HUES64 (cell line): Measurements from ENCODE around the gene RIMS3.
"Not testable (repeated sequence)": the region's sequence is repeated elsewhere in the genome, so short reads cannot be mapped to it uniquely, and the experiment has no call there.

Experiments used
- H3K27ac ChIP-seq: 2 replicates; pipeline ENCODE4 v1.7.0; 2013; ENCODE audit warnings: low read depth, low read length, inconsistent platforms
- H3K27me3 ChIP-seq: 2 replicates; pipeline ENCODE4 v1.6.1; 2013; ENCODE audit warnings: mild to moderate bottlenecking, low read length; ENCODE audit not compliant: insufficient read depth
- H3K36me3 ChIP-seq: 2 replicates; pipeline ENCODE4 v1.6.1; 2013; ENCODE audit warnings: mild to moderate bottlenecking, low read length; ENCODE audit not compliant: insufficient read depth
- H3K4me1 ChIP-seq: 2 replicates; pipeline ENCODE4 v1.6.1; 2013; ENCODE audit warnings: mild to moderate bottlenecking, low read length, moderate library complexity; ENCODE audit not compliant: insufficient read depth
- H3K4me3 ChIP-seq: 2 replicates; pipeline ENCODE4 v1.5.1; 2013; ENCODE audit warnings: mild to moderate bottlenecking, low read length, moderate library complexity
- H3K9ac ChIP-seq: 2 replicates; pipeline ENCODE4 v1.6.1; 2013; ENCODE audit warnings: mild to moderate bottlenecking, low read depth, low read length
- H3K9me3 ChIP-seq: 2 replicates; pipeline ENCODE4 v1.6.1; 2013; ENCODE audit warnings: low read depth, low read length; ENCODE audit not compliant: insufficient read depth
- WGBS: fragments of 150-250, 120-280 bp; methylation state at CpG from one replicate; pipeline ENCODE4 v1.1.7; 2013; ENCODE audit warnings: missing lambda C conversion rate; 5-methylcytosine and 5-hydroxymethylcytosine counted together

The RIMS3 gene

GRCh38 chr1:40582116-40582515 is 83.4 kb downstream of the RIMS3 start:
- Histone ChIP-seq H3K4me1 (no peaks in the 10 kb centered on the region), H3K4me3 (no peak overlapping the region), H3K9me3 (no peaks in the 10 kb centered on the region), H3K27ac (no peak overlapping the region), H3K36me3 (no peaks in the 10 kb centered on the region), H3K9ac (no peak overlapping the region), H3K27me3 (no peaks in the 10 kb centered on the region)
- WGBS, result 91% methylated on average over 2 of the region's 2 CpGs

GRCh38 chr1:40575336-40575735 is 90.1 kb downstream of the RIMS3 start:
- Histone ChIP-seq H3K4me1 (no peaks in the 10 kb centered on the region), H3K4me3 (no peak overlapping the region), H3K36me3 (no peaks in the 10 kb centered on the region), H3K9ac (no peak overlapping the region), H3K27ac (no peak overlapping the region), H3K27me3 (no peaks in the 10 kb centered on the region), H3K9me3 (no peaks in the 10 kb centered on the region)

GRCh38 chr1:40574805-40575204 is 90.7 kb downstream of the RIMS3 start:
- not testable (repeated sequence) for H3K27ac ChIP-seq, H3K4me3 ChIP-seq, H3K9me3 ChIP-seq, H3K36me3 ChIP-seq, H3K9ac ChIP-seq, H3K4me1 ChIP-seq, H3K27me3 ChIP-seq
- 96% methylated on average over 3 of the region's 3 CpGs for WGBS
